Ramos (cell line): ENCODE results near the gene FAM83E.
"Not testable (repeated sequence)": the region's sequence is repeated elsewhere in the genome, so short reads cannot be mapped to it uniquely, and the experiment has no call there.

ENCODE experiments used
- in situ Hi-C: fragments of 300-500 bp; cut with MboI; formaldehyde crosslinking; loops from one replicate; pipeline ENCODE4 v1.14.3; 2022; ENCODE audit warnings: low sequenced_read_pairs; ENCODE audit not compliant: unreplicated experiment

FAM83E gene

DNA sequence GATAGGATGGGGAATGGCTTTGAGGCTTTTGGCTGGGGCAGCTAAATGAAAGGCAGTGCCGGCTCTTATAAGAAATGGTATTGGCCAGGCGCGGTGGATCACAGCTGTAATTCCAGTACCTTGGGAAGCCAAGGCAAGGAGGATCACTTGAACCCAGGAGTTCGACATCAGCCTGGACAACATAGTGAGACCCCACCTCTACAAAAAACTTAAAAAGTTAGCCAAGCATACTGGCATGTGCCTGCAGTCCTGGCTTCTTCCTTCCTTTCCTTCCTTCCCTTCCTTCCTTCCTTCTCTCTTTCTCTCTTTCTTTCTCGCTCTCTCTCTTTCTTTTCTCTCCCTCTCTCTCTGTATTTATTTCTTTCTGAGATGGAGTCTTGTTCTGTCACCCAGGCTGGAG lies 28.0 kb upstream of the FAM83E start:
- in situ Hi-C loops: loop anchor here (10.0 kb wide), 1 partner anchor 322 kb away; the partner anchor contains the start of gene FTL

GRCh38 chr19:48641850-48642249 lies 27.0 kb upstream of the FAM83E start:
- in situ Hi-C loops: loop anchor here (10.0 kb wide), 1 partner anchor 323 kb away; the partner anchor contains the start of gene FTL

DNA sequence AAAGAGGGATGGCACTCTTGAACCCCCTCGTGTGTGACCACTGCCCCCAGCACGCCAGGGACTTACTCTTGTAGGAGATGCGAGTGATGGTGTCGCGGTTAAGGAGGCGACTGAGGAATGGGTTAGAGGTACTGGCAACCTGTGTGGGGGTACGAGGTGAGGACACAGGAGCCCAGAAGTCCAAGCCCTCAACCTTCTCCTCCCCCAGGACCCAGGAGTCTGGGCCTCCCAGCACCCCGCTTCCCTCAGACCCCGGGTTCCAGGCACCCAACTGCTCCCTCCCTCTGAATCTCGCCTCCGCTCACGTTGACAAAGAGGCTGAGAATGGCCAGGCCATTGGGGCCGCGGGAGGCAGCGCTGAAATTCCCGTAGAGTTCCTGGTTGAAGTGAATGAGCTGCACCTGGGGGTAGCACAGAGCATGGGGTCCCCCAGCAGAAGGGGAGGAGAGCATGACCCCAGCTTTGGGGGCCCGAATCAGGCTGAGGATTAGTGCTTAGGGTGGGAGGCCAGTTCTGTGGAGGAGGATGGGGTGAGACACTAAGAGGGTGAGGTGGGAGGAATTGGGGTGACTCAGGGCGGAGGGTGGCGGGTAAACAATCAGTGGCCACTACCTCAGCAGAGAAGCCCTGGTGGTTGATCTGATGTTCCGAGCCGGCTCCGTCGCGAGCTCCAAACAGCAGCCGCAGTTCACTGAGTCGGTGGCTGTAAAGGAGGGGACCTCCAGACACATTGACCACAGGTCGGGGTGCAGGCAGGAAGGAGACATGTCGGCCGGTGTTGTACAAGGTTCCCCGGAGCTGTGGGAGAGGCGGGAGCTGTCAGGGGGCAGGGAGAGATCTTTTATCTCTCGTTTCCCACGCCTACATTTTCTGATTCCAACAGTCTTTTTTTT lies 24.9 kb upstream of the FAM83E start:
- in situ Hi-C loops: loop anchor here (10.0 kb wide), 1 partner anchor 325 kb away; the partner anchor contains the start of gene FTL

GRCh38 chr19:48638831-48639381 lies 24.0 kb upstream of the FAM83E start:
- in situ Hi-C loops: no loop called here

- in situ Hi-C loops: no loop called here
Observed at GRCh38 chr19:48637948-48638830, 23.3 kb upstream of the FAM83E start.

DNA sequence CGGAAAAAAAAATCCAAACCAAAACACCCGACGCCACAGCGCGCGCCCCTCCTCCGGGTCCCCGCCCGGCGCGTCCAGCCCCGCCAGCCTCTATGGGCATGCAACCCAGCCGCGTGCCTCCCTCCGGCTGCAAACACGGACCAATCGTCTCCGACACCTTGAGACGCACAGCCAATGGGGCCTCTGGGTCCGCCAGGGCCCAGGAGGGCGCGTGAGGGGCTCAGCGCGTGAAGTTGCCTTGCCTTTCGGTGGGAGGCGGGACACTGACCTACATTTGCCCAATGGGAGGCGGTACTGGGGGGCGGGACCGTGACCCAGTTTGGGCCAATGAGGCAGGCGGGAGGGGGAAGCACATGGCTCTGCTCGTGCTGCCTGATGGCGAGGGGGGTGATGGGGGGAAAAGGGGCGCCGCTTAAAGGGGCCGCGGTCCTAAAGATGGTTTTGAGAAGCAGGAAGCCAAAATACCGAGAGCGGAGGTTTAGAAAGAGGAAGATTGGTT lies 22.6 kb upstream of the FAM83E start:
- in situ Hi-C loops: no loop called here

GRCh38 chr19:48636859-48637448 lies 22.1 kb upstream of the FAM83E start, which contains the start of gene DBP:
DBP (minus strand) TSS chr19:48637379; CDS start chr19:48636994, 385 bp downstream.
- in situ Hi-C loops: no loop called here

DNA sequence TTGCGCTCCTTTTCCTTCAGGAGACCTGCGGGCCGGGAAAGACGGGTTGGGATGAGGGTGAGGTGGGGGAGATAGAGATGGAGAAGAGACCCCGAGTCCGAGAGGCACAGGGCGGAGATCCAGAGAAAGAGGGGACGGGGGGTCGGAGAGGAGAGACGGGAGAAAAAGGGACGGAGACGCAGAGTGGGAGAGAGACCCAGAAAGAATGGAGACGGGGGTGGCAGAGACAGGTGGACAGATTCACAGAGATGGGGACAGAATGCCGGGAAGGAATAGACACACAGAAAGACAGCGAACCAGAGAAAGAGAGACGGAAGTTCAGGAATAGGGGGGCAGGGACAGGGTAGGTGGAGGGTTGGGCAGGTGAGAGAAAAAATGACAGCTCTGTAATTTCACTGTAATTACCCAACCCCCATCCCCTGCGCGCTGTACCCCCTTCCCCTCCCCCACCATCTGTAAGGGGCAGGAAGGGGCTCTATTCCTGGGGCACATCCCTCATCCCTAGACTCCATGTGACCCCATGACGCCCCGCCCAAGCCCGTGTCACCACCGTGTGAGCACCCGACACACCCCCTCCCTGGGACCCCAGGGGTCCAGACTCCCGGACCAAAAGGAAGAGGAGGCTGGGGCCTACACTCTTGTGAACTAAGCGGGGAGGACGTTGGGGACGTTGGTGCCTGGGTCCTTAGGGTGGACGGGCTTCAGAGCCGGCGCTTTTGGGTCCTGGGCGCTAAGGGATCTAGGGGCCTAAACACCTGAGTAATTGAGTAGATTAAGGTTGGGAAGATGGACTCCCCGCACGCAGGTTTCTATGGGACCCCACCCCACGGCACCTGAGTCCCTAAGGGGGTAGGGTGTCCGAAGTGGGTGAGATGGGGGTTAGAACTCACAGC lies 21.3 kb upstream of the FAM83E start:
- in situ Hi-C loops: no loop called here

GRCh38 chr19:48635263-48635965 lies 20.5 kb upstream of the FAM83E start:
- in situ Hi-C loops: no loop called here

DNA sequence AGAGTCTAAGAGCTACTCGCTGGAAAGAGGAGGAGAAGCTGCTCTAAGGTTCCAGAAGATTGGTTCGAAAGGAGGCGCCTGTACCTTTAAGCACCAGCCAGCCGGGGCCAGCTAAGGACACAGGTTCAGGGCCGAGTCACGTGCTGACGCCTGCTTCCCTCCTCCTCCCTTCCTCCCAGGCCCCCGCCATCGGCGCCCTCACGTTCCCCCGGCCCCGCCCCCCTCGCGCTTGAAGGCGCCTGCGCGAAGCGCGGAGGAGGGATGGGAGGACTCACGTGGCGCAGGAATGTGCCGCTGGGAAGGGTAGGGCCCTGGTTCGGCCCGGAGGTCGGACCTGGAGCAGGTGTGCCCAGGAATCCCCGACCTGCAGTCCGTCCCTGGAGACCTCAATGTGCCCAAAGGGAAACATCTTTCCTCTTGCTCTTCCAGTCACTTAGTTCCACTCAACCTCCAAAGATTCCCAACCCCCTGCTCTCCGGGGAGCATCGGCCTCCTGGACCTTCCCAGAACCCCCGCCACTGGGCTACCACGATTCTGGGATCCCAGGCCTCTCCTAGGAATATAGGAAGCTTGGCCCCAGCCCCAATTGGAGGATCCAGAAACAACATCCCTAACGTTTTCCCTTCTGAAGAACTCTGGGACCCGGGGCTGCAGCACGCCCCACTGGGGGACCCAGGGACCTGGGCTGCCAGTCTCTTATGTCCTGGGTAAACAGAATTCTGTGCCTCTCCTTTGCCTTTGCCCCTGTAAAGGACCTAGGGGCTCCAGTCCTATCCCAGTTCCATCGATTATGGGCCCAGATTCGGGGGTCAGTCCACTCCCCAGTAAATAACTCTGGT lies 19.8 kb upstream of the FAM83E start:
- in situ Hi-C loops: no loop called here

GRCh38 chr19:48634036-48634342 lies 19.1 kb upstream of the FAM83E start:
- in situ Hi-C loops: no loop called here

DNA sequence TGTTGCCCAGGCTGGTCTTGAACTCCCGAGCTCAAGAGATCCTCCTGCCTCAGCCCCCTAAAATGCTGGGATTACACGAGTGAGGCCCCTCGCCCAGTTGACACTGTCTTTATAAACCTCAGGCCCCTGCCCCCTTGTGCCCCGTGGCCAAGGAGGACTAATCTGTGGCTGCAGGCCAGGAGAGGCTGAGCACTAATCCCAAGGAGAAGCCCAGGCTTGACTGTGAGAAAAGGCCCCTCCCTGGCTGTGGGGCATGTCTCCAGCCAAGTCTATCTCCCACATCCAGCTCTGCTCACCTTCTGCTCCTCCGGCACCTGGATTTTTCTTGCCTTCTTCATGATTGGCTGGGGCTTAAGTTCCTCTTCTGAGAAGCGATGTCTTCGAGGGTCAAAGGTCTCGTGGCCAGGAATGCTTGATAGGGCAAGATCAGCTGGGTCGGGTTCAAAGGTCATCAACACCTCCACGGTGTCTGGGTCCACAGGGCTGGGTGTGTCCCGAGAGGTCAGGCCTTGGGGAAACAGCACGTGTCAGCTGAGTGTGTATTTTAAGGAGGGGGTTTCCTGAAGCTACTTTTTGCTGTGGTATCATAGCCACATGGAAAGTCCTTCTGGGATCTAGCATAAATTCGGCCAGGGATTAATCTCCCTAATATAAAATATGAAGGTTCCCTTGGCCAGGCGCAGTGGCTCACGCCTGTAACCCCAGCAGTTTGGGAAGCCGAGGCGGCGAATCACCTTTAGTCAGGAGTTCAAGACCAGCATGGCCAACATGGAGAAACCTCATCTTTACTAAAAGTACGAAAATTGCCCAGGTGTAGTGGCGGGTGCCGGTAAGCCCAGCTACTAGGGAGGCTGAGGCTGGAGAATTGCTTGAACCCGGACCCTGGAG lies 18.5 kb upstream of the FAM83E start:
- in situ Hi-C loops: no loop called here

DNA sequence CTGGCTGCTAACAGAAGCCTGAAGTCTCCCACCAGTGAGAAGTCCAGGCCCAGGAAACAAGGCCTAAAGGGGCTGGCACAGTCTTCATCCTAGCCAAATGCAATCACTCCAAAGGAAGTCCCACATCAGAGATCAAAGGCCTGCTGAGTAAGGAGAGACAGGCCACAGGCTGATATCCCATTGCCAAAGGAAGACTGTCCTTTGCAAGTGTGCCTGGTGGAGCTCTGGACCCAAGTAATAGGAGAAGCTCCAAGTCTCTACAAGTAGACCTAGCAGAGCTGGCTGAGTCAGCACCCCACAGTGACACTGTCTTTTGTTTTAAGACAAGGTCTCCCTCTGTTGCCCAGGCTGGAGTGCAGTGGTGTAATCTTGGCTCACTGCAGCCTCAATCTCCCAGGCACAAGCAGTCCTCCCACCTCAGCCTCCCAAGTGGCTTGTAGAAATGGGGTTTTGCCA lies 17.8 kb upstream of the FAM83E start:
- in situ Hi-C loops: no loop called here

DNA sequence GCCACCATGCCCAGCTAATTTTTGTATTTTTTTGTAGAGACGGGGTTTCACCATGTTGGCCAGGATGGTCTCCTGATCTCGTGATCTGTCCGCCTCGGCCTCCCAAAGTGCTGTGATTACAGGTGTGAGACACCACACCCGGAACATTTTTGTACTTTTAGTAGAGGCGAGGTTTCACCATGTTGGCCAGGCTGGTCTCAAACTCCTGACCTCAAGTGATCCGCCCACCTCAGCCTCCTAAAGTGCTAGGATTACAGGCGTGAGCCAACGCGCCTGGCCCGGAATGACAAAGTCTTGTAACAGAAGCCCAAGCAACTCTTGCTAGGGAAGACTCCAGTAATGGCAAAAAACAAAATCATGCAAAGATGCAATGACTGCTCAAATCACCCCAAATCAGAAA lies 17.4 kb upstream of the FAM83E start:
- in situ Hi-C loops: not testable (repeated sequence)

DNA sequence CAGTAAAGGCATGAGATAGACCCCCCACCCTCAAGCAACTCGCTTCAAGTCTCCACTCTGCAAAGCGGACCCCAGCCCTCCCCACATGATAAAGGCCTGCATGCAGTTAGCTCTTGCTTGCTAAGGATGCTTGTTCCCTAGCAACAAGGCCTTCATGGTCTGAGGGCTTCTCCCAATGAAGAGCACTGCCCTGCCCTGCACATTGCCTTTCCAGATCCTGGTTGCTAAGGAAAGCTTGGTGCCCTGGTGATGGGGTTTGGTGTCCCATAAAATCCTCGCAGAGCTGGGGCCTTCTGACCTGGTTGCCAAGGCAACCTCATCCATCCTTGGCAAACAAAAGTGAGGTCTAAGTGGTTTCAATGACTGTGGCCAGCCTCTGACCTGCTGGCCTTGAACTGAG lies 16.3 kb upstream of the FAM83E start:
- in situ Hi-C loops: no loop called here

GRCh38 chr19:48630296-48631063 lies 15.6 kb upstream of the FAM83E start:
- in situ Hi-C loops: no loop called here
